Esophagus squamous epithelium (tissue), 4 donors: ENCODE data around the gene TBC1D5.

Source experiments
- POLR2A ChIP-seq, 4 donors: fragments of 450-650 bp; IDR thresholded peaks; one replicate each; pipeline ENCODE4 v1.6.1; 2017; ENCODE audit warnings: antibody characterized with exemption in 4 of 4, mild to moderate bottlenecking in 4 of 4, moderate library complexity in 3 of 4
- TF ChIP-seq, protein P1 (sequence below), 6 experiments: fragments of 450-650 bp in 4 of 6; fragments of 200-600 bp in 2 of 6; sonication (generic) in 2 of 6; IDR thresholded peaks; one replicate each; pipeline ENCODE4 v1.5.1; 2016 to 2019; ENCODE audit warnings: antibody characterized with exemption in 6 of 6, mild to moderate bottlenecking in 4 of 6, moderate library complexity in 4 of 6

DNA sequence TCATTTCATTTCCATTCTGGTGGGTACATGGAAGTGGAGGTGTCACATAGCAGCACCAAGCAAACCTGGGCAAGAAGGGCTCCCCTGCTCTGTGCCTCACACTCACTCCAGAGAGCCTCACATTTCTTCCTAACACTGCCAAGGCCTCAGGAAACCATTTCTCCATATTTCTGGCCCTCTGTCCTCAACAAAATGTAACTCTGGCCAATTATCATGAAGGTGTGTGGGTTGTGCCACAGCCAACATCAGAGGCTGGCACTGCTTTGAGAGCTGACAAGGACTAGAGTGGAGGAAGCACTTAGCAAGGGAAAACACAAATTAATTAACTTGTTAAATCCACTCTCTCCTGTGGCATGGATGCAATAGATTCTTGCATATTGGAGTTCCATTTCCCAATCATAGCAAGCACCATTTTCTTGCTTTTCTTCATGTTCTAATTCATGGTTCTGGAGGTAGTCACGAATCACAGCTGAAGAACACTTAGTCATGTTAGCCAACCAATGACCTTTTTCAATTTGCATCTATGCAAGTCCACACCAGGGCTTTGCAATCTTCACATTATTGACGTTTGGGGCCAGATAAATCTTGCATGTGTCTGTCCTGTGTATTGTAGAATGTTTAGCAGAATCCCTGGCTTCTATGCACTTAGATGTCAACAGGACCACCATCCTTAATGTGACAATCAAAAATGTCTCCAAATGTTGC is 616.5 kb downstream of the TBC1D5 start:
- no peak for TF ChIP-seq POLR2A (IDR thresholded peaks at IDR 0.05)
- TF ChIP-seq, protein P1, sequence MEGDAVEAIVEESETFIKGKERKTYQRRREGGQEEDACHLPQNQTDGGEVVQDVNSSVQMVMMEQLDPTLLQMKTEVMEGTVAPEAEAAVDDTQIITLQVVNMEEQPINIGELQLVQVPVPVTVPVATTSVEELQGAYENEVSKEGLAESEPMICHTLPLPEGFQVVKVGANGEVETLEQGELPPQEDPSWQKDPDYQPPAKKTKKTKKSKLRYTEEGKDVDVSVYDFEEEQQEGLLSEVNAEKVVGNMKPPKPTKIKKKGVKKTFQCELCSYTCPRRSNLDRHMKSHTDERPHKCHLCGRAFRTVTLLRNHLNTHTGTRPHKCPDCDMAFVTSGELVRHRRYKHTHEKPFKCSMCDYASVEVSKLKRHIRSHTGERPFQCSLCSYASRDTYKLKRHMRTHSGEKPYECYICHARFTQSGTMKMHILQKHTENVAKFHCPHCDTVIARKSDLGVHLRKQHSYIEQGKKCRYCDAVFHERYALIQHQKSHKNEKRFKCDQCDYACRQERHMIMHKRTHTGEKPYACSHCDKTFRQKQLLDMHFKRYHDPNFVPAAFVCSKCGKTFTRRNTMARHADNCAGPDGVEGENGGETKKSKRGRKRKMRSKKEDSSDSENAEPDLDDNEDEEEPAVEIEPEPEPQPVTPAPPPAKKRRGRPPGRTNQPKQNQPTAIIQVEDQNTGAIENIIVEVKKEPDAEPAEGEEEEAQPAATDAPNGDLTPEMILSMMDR (IDR thresholded peaks at IDR 0.05), result no peak
